Uterus (tissue), 2 donors: ENCODE measurements around the gene TOP3A.

Experiments used
- POLR2A ChIP-seq, 2 donors: fragments of 450-650 bp; IDR thresholded peaks; one replicate each; pipeline ENCODE4 v1.6.1; 2016; ENCODE audit warnings: antibody characterized with exemption in 2 of 2, mild to moderate bottlenecking in 1 of 2, moderate library complexity in 1 of 2
- TF ChIP-seq, protein P1 (sequence below), 4 experiments: fragments of 200-600 bp in 2 of 4; fragments of 450-650 bp in 2 of 4; sonication (generic) in 2 of 4; IDR thresholded peaks; one replicate each; pipeline ENCODE4 v1.5.1; 2016 to 2019; ENCODE audit warnings: antibody characterized with exemption in 4 of 4, mild to moderate bottlenecking in 2 of 4, moderate library complexity in 1 of 4

DNA sequence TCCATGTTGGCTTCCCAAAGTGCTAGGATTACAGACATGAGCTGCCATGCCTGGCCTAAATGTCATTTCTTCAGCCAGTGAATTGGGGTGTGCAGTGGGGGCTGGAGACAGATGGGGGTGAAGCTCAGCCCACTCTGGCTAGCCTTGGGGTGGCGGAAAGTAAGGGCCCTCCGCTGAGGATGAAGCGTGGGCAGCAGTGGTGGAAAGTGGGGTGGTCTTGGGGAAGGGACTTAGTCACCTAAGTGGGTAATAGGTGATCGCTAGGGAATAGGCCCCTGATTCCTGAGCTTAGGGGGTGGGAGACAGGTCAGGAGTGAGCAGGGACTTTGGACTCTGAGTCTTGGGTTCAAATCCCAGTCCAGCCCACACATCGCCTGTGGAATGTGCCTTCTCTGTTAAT, 87.2 kb downstream of the TOP3A start:
- no peak for TF ChIP-seq POLR2A (IDR thresholded peaks at IDR 0.05)
- TF ChIP-seq, protein P1, sequence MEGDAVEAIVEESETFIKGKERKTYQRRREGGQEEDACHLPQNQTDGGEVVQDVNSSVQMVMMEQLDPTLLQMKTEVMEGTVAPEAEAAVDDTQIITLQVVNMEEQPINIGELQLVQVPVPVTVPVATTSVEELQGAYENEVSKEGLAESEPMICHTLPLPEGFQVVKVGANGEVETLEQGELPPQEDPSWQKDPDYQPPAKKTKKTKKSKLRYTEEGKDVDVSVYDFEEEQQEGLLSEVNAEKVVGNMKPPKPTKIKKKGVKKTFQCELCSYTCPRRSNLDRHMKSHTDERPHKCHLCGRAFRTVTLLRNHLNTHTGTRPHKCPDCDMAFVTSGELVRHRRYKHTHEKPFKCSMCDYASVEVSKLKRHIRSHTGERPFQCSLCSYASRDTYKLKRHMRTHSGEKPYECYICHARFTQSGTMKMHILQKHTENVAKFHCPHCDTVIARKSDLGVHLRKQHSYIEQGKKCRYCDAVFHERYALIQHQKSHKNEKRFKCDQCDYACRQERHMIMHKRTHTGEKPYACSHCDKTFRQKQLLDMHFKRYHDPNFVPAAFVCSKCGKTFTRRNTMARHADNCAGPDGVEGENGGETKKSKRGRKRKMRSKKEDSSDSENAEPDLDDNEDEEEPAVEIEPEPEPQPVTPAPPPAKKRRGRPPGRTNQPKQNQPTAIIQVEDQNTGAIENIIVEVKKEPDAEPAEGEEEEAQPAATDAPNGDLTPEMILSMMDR (IDR thresholded peaks at IDR 0.05): no peak
